HepG2 (cell line): ENCODE data around the gene TGFBRAP1. TPM values are rescaled to one million over a fixed set of nuclear protein-coding genes. Genes with fewer than 3 reads are reported as not detected.

Experiments used
- FIP1L1 ChIP-seq: fragments of 200-400 bp; formaldehyde crosslinking; IDR thresholded peaks from 2 replicates; pipeline ENCODE4 v1.6.1; 2018; ENCODE audit warnings: low read depth, mild to moderate bottlenecking, low read length, moderate library complexity, borderline replicate concordance; ENCODE audit not compliant: insufficient read depth
- PCBP1 ChIP-seq: fragments of 200-400 bp; formaldehyde crosslinking; IDR thresholded peaks from 2 replicates; pipeline ENCODE4 v1.6.1; 2017; ENCODE audit warnings: mild to moderate bottlenecking, low read depth, low read length, borderline replicate concordance
- PHF8 ChIP-seq: sonication (generic); formaldehyde crosslinking; IDR thresholded peaks from 2 replicates; pipeline ENCODE4 v1.5.0; 2020; ENCODE audit warnings: missing genetic modification reagents
- RFX5 ChIP-seq: IDR thresholded peaks from 2 replicates; pipeline ENCODE4 v1.6.1; 2011; ENCODE audit warnings: low read depth, low read length, improper control_type of control experiment
- SPEN ChIP-seq: sonication (generic); formaldehyde crosslinking; IDR thresholded peaks from 2 replicates; pipeline ENCODE4 v1.5.1; 2020; ENCODE audit warnings: low read depth, mild to moderate bottlenecking, missing genetic modification reagents
- ZBTB20 ChIP-seq: sonication (generic); formaldehyde crosslinking; IDR thresholded peaks from 2 replicates; pipeline ENCODE4 v1.8.1; 2023; ENCODE audit warnings: missing genetic modification reagents, low read depth, mild to moderate bottlenecking, borderline replicate concordance
- ZFY ChIP-seq: sonication (generic); formaldehyde crosslinking; IDR thresholded peaks from 2 replicates; pipeline ENCODE4 v1.4.0; 2020; ENCODE audit warnings: missing genetic modification reagents
- ZNF34 ChIP-seq: sonication (generic); formaldehyde crosslinking; IDR thresholded peaks from 2 replicates; pipeline ENCODE4 v1.4.0; 2020; ENCODE audit warnings: mild to moderate bottlenecking, missing genetic modification reagents, borderline replicate concordance
- ZNF792 ChIP-seq: IDR thresholded peaks from 2 replicates; pipeline ENCODE4 v1.6.1; 2016
- ZNF850 ChIP-seq: sonication (generic); formaldehyde crosslinking; conservative IDR thresholded peaks from 2 replicates; pipeline ENCODE4 v1.9.0; 2021; ENCODE audit warnings: mild to moderate bottlenecking, missing genetic modification reagents
- polyA plus RNA-seq, 8 experiments: library from polyadenylated mRNA; depleted of rRNA in 3 of 8; stranded (reverse) in 7 of 8; unstranded in 1 of 8; fragments of >200 nt; fragmentation: Illumina TruSeq in 4 of 8; extraction: Trizol in 4 of 8; gene quantifications; 2 replicates each; pipeline versions ENCODE4 v1.2.1 to v1.2.3, GENCODE V29; 2011 to 2016; ENCODE audit warnings: low read depth in 4 of 8, missing spikeins in 1 of 8, mixed read lengths in 1 of 8; ENCODE audit not compliant: insufficient read depth in 1 of 8
- total RNA-seq, 5 experiments: library from RNA; depleted of rRNA; stranded (reverse); fragments of >200 nt; fragmentation: Illumina TruSeq; extraction: Trizol; gene quantifications; 2 replicates each; pipeline ENCODE4 v1.2.3, GENCODE V29; 2016; ENCODE audit warnings: low read depth in 1 of 5
- TF ChIP-seq, protein P1 (sequence below): sonication (generic); formaldehyde crosslinking; IDR thresholded peaks from 2 replicates; pipeline ENCODE4 v1.4.0; 2020; ENCODE audit warnings: missing genetic modification reagents
- TF ChIP-seq, protein P2 (sequence below): sonication (generic); formaldehyde crosslinking; IDR thresholded peaks from 2 replicates; pipeline ENCODE4 v1.4.0; 2020; ENCODE audit warnings: missing genetic modification reagents, mild to moderate bottlenecking, borderline replicate concordance
- TF ChIP-seq, protein P3 (sequence below): sonication (generic); formaldehyde crosslinking; IDR thresholded peaks from 2 replicates; pipeline ENCODE4 v1.4.0; 2020; ENCODE audit warnings: missing genetic modification reagents, mild to moderate bottlenecking, borderline replicate concordance
- TF ChIP-seq, protein P4 (sequence below): fragments of 450-650 bp; IDR thresholded peaks from 2 replicates; pipeline ENCODE4 v1.6.1; 2016
- TF ChIP-seq, protein P5 (sequence below): IDR thresholded peaks from 2 replicates; pipeline ENCODE4 v1.6.1; 2016; ENCODE audit warnings: low read depth, control low read depth
- TF ChIP-seq, protein P6 (sequence below): sonication (generic); formaldehyde crosslinking; IDR thresholded peaks from 2 replicates; pipeline ENCODE4 v1.4.0; 2020; ENCODE audit warnings: missing genetic modification reagents

TGFBRAP1 gene
- total and polyA plus RNA-seq, 2 of the 13 experiments (the other 11 are each of a cell fraction or from before 2014, with no cell fraction given) = 12.7 to 22.9 TPM

DNA sequence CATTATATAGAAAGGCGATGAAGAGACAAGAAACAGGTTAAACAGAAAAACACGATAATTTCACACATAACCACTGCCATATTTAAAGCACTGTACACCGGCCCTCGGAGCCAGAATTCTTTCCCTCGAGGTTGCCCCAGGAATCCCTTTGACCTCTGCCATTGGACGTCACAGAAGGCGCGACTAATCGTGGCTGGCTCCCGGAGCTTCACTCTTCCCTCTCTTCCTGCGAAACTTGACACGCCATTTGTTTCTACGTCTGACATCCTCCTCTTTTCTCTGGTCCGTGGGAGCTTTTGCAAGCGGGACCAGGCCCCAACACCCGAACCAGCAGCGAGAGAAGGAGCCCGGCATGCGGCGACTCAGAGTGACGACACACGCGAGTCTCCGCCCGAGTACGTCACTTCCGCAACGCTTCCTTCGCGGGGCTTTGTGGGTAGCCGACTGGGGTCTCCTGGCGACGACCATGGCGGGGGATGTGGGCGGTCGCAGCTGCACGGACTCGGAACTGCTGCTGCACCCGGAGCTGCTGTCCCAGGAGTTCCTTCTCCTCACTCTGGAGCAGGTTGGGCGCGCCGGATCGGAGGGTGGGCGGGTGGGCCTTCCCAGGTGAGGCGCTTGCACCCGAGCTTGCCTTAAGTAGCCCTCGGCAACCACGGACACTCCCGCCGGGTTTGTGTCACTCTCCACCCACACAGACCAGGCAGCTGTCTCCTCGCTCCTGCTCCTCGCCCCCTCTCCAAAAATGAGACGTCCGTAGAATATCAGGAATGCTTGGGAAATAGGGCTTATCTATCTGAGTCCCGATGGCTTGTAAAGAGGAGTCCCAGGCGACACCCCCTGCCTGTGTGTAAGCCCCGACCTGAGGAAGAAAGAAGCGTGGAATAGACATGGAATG lies 7.8 kb upstream of the TGFBRAP1 start, which contains the start of gene C2orf49 (continued):
- peak; percentile 87 for TF ChIP-seq ZFY (CRISPR knock-in tag)
- TF ChIP-seq PHF8 (CRISPR knock-in tag) = peak; percentile 90
- TF ChIP-seq ZNF34 = peak; percentile 87; the same call in 1 of the 2 replicates
- no peak for TF ChIP-seq FIP1L1
- TF ChIP-seq, protein P1, sequence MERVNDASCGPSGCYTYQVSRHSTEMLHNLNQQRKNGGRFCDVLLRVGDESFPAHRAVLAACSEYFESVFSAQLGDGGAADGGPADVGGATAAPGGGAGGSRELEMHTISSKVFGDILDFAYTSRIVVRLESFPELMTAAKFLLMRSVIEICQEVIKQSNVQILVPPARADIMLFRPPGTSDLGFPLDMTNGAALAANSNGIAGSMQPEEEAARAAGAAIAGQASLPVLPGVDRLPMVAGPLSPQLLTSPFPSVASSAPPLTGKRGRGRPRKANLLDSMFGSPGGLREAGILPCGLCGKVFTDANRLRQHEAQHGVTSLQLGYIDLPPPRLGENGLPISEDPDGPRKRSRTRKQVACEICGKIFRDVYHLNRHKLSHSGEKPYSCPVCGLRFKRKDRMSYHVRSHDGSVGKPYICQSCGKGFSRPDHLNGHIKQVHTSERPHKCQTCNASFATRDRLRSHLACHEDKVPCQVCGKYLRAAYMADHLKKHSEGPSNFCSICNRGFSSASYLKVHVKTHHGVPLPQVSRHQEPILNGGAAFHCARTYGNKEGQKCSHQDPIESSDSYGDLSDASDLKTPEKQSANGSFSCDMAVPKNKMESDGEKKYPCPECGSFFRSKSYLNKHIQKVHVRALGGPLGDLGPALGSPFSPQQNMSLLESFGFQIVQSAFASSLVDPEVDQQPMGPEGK = peak; percentile 38; the same call in 1 of the 2 replicates
- TF ChIP-seq ZNF850 (CRISPR knock-in tag) = no peak
- TF ChIP-seq, protein P2, sequence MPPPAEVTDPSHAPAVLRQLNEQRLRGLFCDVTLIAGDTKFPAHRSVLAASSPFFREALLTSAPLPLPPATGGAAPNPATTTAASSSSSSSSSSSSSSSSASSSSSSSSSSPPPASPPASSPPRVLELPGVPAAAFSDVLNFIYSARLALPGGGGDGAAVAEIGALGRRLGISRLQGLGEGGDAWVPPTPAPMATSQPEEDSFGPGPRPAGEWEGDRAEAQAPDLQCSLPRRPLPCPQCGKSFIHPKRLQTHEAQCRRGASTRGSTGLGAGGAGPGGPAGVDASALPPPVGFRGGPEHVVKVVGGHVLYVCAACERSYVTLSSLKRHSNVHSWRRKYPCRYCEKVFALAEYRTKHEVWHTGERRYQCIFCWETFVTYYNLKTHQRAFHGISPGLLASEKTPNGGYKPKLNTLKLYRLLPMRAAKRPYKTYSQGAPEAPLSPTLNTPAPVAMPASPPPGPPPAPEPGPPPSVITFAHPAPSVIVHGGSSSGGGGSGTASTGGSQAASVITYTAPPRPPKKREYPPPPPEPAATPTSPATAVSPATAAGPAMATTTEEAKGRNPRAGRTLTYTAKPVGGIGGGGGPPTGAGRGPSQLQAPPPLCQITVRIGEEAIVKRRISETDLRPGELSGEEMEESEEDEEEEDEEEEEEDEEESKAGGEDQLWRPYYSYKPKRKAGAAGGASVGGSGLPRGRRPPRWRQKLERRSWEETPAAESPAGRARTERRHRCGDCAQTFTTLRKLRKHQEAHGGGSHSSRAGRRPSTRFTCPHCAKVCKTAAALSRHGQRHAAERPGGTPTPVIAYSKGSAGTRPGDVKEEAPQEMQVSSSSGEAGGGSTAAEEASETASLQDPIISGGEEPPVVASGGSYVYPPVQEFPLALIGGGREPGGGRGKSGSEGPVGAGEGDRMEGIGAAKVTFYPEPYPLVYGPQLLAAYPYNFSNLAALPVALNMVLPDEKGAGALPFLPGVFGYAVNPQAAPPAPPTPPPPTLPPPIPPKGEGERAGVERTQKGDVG (CRISPR knock-in tag) = 0 out of 2 replicates have a peak, but pooled peaks have one; percentile 78
- 0 out of 2 replicates have a peak, but pooled peaks have one; percentile 57 for TF ChIP-seq PCBP1
- TF ChIP-seq ZBTB20 (CRISPR knock-in tag) = peak; percentile 56; the same call in 1 of the 2 replicates
- TF ChIP-seq, protein P3, sequence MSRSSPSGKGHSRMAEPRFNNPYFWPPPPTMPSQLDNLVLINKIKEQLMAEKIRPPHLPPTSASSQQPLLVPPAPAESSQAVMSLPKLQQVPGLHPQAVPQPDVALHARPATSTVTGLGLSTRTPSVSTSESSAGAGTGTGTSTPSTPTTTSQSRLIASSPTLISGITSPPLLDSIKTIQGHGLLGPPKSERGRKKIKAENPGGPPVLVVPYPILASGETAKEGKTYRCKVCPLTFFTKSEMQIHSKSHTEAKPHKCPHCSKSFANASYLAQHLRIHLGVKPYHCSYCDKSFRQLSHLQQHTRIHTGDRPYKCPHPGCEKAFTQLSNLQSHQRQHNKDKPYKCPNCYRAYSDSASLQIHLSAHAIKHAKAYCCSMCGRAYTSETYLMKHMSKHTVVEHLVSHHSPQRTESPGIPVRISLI (CRISPR knock-in tag) = no peak
- TF ChIP-seq, protein P4, sequence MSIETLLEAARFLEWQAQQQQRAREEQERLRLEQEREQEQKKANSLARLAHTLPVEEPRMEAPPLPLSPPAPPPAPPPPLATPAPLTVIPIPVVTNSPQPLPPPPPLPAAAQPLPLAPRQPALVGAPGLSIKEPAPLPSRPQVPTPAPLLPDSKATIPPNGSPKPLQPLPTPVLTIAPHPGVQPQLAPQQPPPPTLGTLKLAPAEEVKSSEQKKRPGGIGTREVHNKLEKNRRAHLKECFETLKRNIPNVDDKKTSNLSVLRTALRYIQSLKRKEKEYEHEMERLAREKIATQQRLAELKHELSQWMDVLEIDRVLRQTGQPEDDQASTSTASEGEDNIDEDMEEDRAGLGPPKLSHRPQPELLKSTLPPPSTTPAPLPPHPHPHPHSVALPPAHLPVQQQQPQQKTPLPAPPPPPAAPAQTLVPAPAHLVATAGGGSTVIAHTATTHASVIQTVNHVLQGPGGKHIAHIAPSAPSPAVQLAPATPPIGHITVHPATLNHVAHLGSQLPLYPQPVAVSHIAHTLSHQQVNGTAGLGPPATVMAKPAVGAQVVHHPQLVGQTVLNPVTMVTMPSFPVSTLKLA = peak; percentile 60
- TF ChIP-seq, protein P5, sequence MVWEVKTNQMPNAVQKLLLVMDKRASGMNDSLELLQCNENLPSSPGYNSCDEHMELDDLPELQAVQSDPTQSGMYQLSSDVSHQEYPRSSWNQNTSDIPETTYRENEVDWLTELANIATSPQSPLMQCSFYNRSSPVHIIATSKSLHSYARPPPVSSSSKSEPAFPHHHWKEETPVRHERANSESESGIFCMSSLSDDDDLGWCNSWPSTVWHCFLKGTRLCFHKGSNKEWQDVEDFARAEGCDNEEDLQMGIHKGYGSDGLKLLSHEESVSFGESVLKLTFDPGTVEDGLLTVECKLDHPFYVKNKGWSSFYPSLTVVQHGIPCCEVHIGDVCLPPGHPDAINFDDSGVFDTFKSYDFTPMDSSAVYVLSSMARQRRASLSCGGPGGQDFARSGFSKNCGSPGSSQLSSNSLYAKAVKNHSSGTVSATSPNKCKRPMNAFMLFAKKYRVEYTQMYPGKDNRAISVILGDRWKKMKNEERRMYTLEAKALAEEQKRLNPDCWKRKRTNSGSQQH (CRISPR knock-in tag) = no peak; the same call in 1 of the 2 replicates
- TF ChIP-seq, protein P6, sequence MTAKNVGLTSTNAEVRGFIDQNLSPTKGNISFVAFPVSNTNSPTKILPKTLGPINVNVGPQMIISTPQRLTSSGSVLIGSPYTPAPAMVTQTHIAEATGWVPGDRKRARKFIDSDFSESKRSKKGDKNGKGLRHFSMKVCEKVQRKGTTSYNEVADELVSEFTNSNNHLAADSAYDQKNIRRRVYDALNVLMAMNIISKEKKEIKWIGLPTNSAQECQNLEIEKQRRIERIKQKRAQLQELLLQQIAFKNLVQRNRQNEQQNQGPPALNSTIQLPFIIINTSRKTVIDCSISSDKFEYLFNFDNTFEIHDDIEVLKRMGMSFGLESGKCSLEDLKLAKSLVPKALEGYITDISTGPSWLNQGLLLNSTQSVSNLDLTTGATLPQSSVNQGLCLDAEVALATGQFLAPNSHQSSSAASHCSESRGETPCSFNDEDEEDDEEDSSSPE (CRISPR knock-in tag) = peak; percentile 58
- TF ChIP-seq SPEN (CRISPR knock-in tag) = peak; percentile 91
- 0 out of 2 replicates have a peak, but pooled peaks have one; percentile 39 for TF ChIP-seq ZNF792 (CRISPR knock-in tag)
- peak; percentile 73 for TF ChIP-seq RFX5
